Retinal pigment epithelial cell (primary cell): Measurements from ENCODE around the gene PCSK6.

Experiments
- DNase-seq: peaks from one replicate; pipeline ENCODE4 v3.0.0-alpha.2; 2010; ENCODE audit warnings: low read depth
- H3K4me3 ChIP-seq: 2 replicates; pipeline ENCODE4 v1.5.1; 2011; ENCODE audit warnings: mild to moderate bottlenecking, low read length, control low read depth, moderate library complexity
- TF ChIP-seq, protein P1 (sequence below): conservative IDR thresholded peaks from 2 replicates; pipeline ENCODE4 v1.5.1; 2011; ENCODE audit warnings: low read depth, low read length, control low read depth, inconsistent platforms

PCSK6 gene

DNA sequence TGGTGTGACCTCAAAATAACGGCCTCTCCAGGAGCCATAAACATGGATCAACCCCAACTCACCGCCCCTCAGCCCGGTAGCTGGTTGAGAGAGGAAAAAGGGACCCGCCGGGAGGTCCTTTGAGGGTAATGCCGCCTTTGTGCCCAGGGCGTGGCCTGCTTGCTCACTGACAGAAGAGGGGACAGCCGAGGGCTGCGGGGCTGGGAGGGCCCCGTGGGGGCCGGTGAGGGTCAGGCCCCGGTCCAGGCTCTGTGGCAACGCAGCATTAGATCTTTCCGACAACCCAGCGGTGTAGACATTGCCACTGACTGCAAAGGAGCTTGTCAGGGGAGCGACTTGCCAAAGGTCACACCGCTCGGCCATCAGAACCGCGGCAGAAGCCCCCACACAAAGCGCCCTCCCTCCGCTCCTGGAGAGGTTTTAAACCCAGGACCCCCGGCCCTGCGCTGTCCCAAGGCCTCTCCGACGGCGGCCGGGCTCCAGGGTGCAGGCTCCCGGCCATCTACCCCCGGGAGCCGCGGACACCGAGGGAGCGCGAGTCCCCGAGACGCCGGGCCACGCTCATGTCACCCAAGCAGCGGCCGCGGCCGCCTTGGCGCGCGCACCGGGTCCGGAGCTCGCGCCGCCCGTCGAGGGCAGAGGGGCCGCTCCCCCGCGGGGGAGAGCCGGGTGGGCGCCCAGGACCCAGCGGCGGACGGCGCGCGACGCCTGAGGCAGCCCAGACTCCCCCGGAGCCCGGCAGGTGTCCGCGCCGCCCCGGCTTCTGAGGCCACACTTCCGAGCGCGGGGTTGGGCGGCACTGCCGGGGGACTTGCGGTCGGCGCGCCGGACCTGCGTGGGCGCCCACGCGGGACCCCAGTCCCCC lies 975 bp downstream of the PCSK6 start:
- no peak overlapping the region for H3K4me3 ChIP-seq
- TF ChIP-seq, protein P1, sequence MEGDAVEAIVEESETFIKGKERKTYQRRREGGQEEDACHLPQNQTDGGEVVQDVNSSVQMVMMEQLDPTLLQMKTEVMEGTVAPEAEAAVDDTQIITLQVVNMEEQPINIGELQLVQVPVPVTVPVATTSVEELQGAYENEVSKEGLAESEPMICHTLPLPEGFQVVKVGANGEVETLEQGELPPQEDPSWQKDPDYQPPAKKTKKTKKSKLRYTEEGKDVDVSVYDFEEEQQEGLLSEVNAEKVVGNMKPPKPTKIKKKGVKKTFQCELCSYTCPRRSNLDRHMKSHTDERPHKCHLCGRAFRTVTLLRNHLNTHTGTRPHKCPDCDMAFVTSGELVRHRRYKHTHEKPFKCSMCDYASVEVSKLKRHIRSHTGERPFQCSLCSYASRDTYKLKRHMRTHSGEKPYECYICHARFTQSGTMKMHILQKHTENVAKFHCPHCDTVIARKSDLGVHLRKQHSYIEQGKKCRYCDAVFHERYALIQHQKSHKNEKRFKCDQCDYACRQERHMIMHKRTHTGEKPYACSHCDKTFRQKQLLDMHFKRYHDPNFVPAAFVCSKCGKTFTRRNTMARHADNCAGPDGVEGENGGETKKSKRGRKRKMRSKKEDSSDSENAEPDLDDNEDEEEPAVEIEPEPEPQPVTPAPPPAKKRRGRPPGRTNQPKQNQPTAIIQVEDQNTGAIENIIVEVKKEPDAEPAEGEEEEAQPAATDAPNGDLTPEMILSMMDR, result no peak
- no peak for DNase-seq

DNA sequence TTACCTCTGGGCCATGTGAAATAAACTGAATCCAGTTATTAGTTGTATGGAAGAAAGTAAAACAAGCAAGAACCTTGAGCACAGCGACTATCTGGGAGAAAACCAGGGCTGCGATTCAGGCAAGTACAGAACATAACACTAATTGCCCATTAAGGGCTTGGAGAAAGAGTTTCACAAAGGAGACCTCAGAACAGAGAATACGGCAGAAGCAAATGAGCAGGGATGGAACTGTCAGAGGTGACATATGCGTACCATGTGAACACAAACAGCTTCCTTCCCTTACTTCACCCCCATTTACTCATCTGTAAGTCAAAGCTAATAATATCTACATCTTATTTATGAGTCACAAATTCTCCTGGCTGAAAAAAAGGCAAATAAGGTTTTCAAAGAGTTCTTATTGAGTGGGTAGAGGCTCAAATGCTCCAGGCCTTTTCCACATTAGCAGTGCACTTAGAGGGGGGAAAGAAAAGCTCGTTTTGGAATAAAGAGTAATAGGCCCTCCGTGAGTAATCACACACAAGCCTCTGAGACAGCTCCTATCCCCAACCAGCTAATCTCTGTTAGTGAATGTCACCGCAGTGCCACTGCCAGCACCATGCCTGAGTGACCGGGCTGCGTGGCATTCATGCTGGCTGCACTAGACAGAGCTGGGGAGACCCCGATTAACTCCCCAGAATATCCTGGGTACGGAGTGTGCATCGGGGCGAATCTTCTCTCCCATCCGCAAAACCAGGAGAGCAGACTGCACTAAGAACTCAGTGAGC lies 2.6 kb downstream of the PCSK6 start:
- no peak for DNase-seq
- H3K4me3 ChIP-seq, result no peak overlapping the region
- TF ChIP-seq, protein P1, result no peak

DNA sequence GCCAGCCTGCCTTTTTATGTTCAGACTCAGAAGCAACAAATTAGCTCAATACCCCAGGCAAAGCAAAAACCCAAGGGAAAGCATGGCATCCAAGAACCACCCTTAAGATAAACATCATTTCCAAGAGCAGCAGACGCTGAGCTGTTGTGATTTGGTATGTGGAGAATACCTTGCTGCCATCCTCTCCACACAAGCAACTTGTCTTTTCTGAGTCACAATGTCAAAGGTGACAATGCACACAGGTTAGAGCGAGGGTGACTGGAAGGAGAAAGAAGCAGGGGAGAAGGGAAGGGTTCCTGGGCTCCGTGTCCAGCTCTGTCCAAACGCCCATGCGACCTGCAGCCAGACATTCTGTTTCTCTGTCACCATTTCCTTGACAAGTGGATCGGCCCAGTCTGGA lies 6.0 kb downstream of the PCSK6 start:
- H3K4me3 ChIP-seq, result no peak overlapping the region
- no peak for DNase-seq
- TF ChIP-seq, protein P1, result no peak

- H3K4me3 ChIP-seq, result no peak overlapping the region
- TF ChIP-seq, protein P1, result no peak
- no peak for DNase-seq
These were observed 6.8 kb downstream of the PCSK6 start for GRCh38 chr15:101482526-101483371.

DNA sequence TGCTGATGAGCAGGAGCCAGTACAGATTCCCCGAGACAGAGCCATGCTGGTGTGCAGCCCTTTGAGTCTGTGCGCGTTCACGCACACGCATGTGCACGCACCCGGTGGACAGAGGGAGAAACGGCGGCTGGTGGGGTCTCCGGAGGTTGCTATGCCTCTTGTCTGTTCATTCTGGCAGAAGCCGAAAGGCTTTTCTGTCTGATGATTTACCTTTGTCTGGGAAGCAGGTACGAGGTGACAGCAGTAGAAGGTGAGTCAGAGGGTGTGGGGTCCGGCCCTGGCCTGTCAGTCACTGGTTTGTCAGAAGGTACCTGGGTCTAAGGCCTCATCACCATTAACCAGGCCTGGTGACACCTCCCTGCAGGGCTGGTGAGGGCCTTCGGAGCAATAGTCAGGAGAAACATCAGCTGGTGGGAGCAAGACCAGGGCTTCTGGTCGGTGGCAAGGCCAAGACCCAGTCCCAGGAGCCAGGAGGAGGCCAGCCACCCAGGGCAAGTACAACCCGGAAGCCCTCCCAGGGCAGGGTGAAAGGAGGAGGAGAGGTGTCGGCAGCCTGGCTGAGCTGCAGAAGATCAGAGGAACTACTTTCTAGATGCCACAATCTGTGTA lies 7.5 kb downstream of the PCSK6 start:
- H3K4me3 ChIP-seq, result no peak overlapping the region
- no peak for DNase-seq
- TF ChIP-seq, protein P1, result no peak

GRCh38 chr15:101481381-101481705 lies 8.2 kb downstream of the PCSK6 start:
- DNase-seq, result no peak
- TF ChIP-seq, protein P1, result no peak
- no peak overlapping the region for H3K4me3 ChIP-seq
